ENCODE measurements around the gene PZP.

DNA sequence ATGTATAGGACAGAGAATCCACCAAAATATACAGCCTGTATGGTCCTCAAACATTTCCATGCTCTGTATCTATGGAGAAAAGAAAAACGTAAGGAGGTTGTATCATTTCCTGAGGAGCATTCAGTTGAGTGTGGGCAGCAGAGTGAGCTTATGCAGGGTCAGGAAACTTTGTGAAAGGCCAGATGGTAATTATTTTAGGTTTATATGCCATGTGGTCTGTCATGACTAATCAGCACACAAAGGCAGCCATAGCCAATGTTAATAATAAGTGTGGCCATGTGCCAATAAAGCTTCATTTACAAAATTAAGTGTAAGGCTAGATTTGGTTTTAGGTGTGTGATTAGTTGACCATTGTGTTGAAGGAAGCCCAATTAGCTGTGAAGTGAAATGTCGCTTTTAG, 59.3 kb downstream of the PZP start:
- TF ChIP-seq EZH2 (IDR thresholded peaks at IDR 0.05; ENCODE audit: low read length) = no peak
- TF ChIP-seq CTCF (optimal IDR thresholded peaks at IDR 0.05 in 1 of 3, IDR thresholded peaks at IDR 0.05 in 1 of 3, conservative IDR thresholded peaks at IDR 0.05 in 1 of 3; ENCODE audit: extremely low read depth in 1 of 3, insufficient read depth in 2 of 3, low read length in 3 of 3) = no peak
